GM12864 (cell line): ENCODE measurements around the gene STIM2.

Experiments
- DNase-seq: peaks from one replicate; pipeline ENCODE4 v3.0.0-alpha.2; 2011; ENCODE audit warnings: low read depth
- H3K4me3 ChIP-seq: 2 replicates; pipeline ENCODE4 v1.5.1; 2011; ENCODE audit warnings: mild to moderate bottlenecking, low read depth, low read length, control low read depth
- TF ChIP-seq, protein P1 (sequence below): IDR thresholded peaks from 2 replicates; pipeline ENCODE4 v1.5.1; 2011; ENCODE audit warnings: low read depth, mild to moderate bottlenecking, moderate library complexity, low read length, control low read depth, inconsistent platforms; ENCODE audit errors: missing control alignments

STIM2 gene

GRCh38 chr4:27055221-27055760 lies 194.7 kb downstream of the STIM2 start:
- DNase-seq: no peak
- no peak overlapping the region for H3K4me3 ChIP-seq
- TF ChIP-seq, protein P1, sequence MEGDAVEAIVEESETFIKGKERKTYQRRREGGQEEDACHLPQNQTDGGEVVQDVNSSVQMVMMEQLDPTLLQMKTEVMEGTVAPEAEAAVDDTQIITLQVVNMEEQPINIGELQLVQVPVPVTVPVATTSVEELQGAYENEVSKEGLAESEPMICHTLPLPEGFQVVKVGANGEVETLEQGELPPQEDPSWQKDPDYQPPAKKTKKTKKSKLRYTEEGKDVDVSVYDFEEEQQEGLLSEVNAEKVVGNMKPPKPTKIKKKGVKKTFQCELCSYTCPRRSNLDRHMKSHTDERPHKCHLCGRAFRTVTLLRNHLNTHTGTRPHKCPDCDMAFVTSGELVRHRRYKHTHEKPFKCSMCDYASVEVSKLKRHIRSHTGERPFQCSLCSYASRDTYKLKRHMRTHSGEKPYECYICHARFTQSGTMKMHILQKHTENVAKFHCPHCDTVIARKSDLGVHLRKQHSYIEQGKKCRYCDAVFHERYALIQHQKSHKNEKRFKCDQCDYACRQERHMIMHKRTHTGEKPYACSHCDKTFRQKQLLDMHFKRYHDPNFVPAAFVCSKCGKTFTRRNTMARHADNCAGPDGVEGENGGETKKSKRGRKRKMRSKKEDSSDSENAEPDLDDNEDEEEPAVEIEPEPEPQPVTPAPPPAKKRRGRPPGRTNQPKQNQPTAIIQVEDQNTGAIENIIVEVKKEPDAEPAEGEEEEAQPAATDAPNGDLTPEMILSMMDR: no peak

DNA sequence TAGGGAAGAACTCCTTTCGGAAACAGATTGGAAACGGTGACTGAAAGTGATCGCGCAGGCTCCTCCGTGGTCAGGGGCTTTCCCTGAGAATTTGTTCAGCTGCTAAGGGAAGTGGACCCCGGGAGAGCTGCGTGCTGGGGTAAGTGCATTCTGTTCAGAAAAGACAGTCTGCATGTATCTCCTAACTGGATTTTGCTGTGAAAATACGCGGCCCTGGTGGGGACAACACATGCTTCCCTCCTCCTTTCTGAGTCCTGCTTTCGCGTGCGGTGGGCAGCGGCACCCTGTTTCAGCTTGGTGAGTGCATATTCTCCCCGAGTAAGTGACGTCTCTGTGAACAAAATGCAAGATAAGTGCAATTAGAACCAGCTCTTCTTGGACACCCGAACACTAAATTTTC lies 195.6 kb downstream of the STIM2 start:
- TF ChIP-seq, protein P1: no peak
- H3K4me3 ChIP-seq: no peak overlapping the region
- DNase-seq: no peak

- no peak for DNase-seq
- TF ChIP-seq, protein P1: no peak
- H3K4me3 ChIP-seq: no peak overlapping the region
Measured at GRCh38 chr4:27057053-27057452, 196.4 kb downstream of the STIM2 start.

GRCh38 chr4:27057662-27058061 lies 197.0 kb downstream of the STIM2 start:
- DNase-seq: no peak
- no peak overlapping the region for H3K4me3 ChIP-seq
- TF ChIP-seq, protein P1: no peak

DNA sequence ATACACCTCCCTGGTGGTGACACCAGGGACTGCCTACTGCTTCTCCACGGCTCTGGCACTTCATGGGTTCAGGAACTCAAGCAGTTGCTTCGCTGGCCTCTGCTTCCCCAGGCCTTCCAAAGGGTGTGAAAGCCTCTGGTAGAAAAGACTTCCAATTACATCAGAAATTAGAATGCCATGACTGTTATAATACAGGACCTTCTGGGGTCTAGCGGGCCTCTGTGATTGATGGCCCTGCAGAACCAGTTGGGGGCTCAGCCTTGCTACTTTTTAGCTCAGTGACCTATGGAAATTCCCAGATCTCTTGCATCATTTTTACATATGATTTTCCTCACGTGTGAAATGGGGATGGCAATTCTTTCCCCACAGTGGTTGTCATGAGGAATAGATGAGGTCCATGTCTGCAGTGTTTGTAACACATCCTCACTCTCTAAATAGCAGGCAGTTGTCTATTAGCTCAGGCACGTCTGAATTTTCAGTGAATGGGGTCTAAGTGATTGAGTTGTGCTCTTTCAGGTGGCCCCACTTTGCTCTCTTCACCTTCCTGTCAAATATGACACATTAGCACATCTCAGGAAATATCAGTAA lies 198.3 kb downstream of the STIM2 start:
- no peak for DNase-seq
- no peak overlapping the region for H3K4me3 ChIP-seq
- TF ChIP-seq, protein P1: no peak

DNA sequence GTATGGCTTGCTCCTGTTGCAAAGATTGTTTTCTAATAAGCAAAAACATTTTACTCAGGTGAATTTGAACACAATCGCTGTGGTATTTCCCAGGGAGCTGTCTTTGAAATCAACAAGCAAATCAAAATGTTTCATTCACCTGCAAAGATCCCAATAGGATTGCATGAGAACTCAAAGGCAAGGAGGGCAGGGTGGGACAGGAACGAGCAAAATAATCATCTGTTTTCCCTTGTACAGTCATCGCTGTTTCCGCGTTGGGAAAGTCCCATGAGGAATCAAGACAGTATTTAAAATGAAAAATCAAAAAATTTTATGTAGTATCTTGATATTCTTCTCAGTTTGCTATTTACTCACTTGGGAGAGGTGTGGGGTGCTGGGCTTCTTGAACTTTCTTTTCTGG lies 198.8 kb downstream of the STIM2 start:
- DNase-seq: no peak
- TF ChIP-seq, protein P1: no peak
- H3K4me3 ChIP-seq: no peak overlapping the region

DNA sequence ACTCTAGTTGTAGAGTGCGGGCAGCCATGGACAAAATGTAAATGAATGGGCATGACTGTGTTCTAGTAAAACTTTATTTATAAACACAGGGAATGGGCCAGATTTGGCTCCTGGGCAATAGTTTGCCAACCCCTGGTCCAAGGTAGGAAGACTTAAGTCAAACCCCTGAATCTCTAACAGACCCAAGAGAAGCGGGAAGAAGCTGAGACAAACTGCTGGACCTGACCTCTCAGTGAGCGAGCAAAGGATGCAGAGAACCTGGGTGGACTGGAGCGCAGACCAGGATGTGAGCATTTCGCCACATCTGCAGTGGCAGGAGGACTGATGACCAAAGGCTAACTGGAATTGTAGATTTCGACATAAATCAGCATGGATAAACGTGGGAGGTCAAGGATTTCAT lies 201.6 kb downstream of the STIM2 start:
- TF ChIP-seq, protein P1: no peak
- DNase-seq: no peak
- no peak overlapping the region for H3K4me3 ChIP-seq
